GM21825 (cell line): Measurements from ENCODE around the gene SMPD3.
A peak's percentile ranks its signal among the peaks of the same experiment; 100 is the strongest.
"Not testable (repeated sequence)": the region's sequence is repeated elsewhere in the genome, so short reads cannot be mapped to it uniquely, and the experiment has no call there.

Source experiments
- ATAC-seq: cut with Tn5 transposase; IDR thresholded peaks from one replicate; pipeline ENCODE4 v1.9.1; 2021; ENCODE audit warnings: mild to moderate bottlenecking, moderate library complexity; ENCODE audit not compliant: unreplicated experiment

The SMPD3 gene

DNA sequence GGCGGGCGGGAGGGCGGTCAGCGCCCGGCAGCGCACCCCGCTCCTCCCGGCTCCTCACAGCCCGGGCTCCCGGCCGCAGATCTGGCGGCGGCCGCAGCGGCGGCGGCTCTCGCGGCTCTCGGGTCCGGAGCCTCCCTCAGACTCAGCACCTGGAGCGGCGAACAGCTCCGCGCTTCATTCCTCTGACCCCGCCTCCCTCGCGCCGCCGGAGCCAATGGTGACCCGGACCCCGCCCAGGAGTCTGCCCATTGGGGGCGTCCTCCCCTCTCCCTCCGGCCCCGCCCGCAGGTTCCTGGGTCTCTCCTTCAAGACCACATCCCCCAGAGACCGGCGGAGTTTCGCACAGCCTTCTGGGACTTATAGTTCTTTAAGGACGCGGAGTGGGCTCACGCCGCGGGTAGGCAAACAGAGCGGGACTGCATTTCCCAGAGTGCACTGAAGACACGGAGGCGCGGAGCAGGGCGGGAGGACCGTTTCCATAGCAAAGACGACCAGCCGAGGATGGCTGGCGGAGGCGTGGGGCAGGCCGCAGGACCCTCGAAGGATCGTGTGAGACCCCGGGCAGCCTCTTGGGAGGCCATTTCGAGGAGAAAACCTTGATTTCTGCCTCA, at the start of gene SMPD3:
TSS of gene SMPD3 (minus strand) at position 149 of the 611 bp plus-strand sequence. CDS start 76,327 bp downstream, outside the sequence.
- ATAC-seq: peak; percentile 84

DNA sequence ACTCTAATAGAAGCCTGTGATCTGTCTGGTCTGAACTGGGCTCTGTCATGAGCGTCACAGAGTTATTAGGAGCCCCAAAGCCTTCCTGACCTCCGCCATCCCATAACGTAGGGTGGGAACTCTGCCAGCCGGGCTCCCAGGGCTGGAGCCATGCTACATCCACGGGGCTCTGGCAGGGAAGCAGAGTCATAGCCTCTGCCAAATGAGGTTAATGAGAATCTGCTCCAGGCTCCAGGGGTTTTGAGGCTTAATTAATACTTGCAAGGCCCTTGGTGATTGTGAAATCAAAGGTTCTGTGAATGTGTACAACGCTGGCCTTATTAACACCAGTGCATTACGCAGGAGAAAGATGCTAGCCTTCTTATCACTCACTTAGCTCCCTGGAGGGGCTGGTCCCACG, 48.4 kb upstream of the SMPD3 start:
- ATAC-seq: no peak

DNA sequence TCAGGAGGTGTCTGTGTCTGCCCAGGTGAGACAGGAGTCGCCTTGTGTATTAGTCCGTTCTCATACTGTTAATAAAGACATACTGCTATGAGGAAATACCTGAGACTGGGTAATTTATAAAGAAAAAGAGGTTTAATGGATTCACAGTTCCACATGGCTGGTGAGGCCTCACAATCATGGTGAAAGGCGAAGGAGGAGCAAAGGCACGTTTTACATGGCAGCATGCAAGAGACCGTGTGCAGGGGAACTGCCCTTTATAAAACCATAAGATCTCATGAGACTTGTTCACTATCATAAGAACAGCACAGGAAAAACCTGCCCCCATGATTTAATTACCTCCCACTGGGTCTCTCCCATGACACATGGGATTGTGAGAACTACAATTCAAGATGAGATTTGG, 46.0 kb upstream of the SMPD3 start:
- ATAC-seq: not testable (repeated sequence)

DNA sequence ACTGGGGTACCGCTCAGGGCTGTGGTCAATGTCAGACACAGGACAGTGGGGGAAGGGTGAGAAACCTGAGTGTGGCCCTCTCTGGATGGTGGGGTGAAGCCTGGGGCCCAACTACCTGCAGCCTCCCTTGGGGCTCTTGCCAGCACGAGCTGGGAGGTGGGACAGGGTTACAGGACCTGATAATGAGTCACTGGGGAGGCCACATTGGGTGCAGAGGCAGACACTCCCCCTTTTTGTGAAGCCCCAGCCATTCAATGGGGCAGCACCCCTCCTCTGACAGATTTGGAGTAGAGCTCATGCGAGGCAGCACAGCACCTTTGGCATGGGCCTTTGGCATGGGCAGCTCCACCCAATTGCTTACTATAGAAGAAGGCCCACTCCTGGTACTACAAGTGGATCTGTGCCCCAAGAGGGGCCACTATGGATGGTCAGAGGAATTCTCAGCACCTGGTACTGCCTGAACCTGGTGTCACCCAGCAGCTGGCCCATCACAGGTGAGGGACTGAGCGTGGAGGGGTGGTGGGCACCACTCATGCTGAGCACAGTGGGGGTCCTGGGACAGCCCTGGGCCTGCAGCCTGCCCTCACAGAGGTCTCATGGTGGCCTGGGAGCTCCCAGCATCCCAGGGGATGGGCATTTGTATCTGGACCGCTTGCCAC, 45.2 kb upstream of the SMPD3 start:
- no peak for ATAC-seq

DNA sequence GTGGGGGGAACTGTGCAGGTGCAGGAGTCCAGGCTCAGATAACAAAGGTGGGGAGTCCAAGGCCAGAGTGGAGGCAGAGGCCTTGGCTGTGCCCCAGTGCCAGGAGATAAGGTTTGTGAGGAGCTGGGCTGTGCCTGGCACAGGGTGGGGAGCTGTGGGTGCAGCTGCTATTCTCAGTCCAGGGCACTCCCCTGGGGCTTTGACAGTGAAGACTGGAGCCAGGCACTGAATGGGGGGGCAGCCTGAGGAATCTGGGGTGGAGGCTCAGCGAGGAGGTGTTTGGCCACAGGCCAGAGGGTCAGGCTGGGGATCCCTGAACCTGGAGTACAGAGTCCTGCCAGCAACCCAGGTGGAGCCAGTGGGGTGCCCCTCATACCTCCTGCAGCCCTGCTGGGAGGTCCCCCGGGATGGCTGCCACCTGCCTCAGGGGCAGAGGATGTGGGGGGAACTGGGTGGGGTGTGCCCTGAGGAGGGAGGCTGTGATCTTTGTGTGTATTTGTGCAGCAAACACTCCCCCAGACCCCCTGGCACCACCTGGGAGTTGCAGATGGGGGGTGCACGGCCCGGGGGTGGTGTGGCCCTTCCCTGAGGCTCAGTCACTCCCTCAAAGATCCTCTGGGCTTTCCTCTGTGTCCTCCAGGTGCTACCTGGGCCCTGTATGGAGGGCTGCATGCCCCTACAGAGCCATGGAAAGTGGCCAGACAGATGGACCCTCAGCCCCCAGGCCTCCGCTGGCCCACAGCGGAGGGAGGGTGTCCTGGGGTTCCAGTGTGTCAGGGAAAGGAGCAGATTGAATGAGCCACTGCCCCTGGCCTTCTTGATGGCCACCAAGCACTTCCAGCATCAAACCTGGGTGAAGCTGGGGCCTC, 44.5 kb upstream of the SMPD3 start:
- ATAC-seq: no peak

DNA sequence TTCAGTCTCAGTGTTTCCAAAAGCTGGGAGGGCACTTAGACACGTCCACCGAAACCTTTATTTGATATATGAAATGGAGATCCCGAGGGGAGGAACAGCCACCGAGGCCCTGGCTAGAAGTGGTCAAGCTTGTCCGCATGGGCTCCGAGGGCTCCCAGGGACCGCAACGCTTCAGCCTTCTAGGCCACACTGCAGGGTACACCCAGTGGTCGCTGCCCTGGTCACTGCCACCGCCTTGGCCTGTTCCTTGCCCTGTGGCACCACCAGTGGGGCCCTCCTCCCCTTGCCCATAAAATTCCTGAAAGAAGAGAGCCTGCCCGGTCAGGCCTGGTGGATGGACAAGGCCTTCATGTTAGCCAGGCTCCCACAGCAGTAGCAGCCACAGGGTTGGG, 43.8 kb upstream of the SMPD3 start:
- no peak for ATAC-seq

DNA sequence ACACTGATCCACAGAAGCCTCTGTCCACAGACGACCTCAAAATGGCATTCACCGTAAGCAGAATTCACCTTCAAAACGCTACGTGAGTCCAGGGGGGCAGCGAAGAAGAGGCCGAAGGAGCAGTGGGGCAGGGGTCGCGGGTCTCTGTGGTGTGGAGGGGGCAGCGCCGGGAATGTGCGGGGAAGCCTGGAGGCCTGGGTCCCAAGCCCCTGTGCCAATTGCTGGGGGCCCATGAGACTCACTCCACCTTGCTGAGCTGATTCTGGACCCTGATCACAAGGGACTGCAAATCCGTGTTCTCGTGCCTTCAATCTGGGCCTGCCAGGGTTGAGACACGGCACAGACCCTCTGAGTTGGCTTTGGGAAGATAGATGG, 43.3 kb upstream of the SMPD3 start:
- ATAC-seq: no peak

DNA sequence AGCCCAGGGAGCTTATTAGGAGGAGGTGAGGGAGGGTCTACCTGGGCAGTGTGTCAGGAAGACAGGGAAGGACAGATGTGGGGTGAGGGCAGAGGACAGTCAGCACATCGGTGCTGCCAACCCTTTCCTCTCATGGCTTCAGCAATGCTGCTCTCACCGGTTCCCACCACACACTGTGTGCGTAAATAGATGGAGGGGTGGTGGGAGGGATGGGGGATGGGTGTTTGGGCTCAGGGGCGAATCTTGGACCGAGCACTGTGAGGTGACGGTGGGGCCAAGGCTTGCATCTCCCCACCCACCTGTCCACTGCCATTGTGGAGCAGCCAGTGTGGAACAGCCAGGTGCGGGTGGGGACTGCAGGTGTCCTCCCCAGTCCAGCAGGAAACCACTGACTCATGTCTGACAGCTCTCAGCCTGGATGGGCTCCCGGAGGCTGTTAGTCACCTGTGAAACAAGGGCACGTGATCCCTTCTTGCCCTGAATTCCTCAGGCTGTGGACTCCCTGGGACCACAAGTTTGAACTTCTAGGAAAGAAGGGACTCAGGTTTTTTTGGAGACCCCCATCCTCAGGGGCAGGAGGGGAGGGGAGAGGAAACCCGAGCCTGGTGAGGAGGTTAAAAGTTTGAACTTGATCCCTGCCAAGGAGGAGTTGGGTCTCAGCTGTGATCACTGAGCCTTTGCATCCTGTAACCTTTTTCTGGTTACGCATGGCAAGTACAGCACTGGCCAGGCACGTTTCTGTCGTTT, 42.7 kb upstream of the SMPD3 start:
- no peak for ATAC-seq

DNA sequence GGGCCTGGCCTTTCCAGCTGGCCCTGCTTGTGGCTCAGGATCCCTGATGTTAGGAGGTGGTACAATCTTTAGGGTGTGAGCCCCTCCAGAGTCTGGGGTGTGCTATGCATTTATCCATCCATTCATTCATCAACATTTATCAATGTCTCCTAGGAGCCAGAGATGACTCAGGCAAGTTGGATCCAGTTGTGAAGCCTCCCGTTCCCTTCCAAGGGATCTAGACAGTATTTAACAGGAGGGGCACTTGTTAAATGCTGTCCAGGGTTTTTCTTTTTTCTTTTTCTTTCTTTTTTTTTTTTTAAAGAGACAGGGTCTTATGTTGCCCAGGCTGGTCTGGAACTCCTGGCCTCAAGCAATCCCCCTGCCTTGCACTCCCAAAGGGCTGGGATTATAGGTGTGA, 42.0 kb upstream of the SMPD3 start:
- no peak for ATAC-seq

DNA sequence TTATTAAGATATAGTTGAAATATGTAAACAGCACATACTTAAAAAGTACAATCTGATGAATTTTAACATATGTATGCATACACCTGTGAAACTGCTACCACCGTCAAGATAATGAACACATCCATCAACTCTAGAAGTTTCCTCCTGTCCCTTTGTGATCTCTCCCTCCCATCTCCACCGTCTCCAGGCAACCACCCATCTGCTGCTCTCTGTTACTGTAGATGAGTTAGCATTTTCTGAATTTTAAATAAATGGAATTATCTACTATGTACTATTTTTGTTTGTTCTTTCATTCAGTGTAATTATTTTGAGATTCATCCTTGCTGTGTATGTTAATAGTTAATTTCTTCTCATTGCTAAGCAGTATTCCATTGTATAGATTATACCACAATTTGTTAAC, 40.2 kb upstream of the SMPD3 start:
- ATAC-seq: no peak

DNA sequence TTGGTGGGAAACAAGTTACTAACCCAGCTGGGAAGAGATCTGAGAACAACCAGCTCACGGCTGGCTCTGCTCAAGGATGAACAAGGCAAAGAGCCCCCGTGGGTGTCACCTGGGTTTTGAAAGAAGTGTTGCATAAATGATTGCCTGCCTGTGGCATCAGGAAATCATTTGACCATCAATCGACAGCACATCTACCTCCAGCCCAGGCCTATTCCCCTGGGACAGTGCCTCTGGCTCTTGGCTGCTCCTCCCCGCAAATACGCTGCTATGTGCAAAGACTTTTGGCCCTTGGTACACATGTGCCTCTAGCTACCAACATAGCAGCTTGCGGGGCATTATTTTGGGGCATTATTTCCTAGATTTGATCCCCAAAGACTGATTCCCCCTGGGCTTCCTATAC, 39.4 kb upstream of the SMPD3 start:
- ATAC-seq: no peak

DNA sequence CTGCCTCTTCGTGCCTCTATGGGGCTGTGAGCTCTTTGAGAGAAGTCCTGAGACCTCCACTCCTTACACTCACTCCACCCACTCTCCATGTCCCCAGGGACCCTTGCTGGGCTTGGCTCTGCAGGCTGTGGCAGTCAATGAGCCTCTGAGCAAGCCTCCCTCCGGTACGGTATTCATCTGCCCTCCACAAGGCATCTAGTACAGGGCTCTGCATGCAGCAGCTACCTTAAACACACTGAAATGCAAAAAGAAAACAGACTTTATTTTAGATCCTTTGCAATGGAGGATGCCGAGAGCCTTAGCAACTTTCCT, 38.9 kb upstream of the SMPD3 start:
- ATAC-seq: no peak

DNA sequence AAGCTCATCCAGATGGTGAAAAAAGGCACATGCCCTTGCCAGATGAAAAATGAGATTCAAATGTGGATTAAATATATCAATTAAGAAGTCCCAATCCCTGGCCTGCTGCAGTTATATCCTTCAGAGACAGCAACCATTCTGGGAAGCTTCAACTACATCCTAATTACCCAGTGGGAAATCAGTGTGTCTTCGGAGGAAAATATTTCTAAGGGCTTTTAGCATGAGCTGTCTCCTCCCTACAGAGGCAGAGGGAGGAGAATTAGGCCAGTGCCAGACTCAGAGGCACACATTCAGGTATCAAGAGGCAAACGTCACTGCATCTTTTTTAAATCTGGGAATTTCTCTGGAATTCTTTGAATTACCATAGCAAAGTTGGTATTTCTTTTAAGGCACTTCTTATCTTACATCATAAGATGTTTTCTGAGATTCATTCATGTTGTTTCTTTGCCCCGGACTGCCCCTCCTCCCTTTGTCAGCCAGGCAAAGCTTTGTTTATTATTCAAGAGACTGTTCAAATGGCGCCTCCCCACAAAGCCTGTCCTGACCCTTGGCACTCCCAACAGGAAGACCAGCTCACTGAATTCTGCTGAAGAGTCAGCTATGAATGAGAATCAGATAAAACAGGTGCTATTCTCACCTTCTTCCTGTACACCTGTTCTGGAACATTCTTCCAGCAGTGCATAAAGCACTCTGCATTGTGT, 38.3 kb upstream of the SMPD3 start:
- no peak for ATAC-seq

DNA sequence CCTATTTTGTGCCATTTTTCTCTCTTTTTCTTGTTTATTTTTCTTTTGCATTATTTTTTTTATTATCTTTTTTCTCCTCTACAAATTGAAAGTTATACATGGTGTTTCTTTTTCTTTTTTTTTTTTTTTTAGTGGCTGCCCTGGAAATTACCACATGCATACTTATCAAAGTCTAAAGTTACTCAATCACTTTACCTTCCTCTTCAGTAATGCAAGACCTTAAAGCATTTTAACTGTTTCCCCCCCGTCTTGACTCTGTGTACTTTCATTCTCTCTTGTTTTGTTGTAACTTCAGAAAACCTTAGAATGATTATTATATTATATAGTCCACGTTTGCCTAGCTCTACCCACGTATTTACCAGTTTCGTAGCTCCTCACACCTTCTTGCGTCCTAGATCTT, 33.3 kb upstream of the SMPD3 start:
- ATAC-seq: no peak

DNA sequence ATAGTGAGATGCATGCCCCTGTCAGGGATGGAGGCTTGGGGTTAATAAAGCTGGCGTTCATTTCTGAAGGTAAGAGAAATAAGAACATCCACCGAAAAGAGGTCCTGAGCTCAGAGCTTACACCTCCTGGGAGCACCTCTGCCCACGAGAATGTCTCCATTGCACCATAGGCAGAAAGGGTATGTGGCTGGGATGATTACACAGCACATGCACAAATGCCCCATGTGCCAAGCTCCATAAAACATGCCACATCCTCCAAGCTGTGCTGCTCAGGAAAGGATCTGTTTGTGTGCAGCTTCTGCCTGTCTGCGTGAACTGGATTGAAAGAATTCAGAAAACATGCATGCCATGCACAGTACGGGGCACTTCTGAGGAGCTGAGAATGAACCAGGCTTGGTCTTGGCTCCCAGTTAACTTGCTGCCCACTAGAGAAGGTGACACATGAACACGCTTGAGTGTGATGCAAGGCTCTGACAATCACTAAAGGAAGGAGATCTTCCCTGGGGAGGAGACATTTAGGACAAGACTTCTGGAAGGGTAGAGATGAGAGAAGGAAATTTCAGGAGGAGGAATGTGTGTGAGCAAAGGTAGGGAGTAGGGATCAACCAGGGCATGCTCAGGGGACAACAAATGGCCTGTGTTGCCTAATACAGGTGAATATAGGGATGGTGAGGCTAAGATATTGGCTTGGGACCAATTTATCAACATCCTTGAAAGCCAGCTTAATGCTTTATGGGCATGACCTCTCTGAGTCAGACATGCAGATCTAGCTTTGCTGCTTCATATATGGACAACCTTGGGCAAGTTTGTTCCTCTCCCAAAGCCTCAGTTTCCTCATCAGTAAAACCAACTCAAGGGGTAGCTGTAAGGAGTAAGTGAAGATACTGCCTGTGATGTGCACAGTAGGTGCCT, 32.0 kb upstream of the SMPD3 start:
- no peak for ATAC-seq

DNA sequence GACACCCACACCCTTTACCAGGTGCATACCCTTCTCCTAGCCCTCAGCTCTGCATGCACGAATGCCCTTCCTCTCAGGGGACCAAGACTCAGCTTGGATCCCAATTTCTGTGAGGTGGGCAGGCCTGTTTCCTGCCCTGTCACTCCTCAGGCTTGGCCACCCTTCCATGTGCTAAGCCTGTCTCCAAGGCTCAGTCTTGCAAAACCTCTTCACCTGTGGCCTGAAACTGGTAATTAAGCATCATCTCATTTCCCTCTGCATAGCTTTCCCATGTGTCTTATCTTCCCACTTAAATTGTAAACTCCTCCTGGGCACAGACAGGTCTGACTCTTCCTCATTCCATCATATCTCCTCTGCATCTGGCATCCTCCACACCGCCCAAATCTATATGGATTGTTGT, 31.0 kb upstream of the SMPD3 start:
- no peak for ATAC-seq

DNA sequence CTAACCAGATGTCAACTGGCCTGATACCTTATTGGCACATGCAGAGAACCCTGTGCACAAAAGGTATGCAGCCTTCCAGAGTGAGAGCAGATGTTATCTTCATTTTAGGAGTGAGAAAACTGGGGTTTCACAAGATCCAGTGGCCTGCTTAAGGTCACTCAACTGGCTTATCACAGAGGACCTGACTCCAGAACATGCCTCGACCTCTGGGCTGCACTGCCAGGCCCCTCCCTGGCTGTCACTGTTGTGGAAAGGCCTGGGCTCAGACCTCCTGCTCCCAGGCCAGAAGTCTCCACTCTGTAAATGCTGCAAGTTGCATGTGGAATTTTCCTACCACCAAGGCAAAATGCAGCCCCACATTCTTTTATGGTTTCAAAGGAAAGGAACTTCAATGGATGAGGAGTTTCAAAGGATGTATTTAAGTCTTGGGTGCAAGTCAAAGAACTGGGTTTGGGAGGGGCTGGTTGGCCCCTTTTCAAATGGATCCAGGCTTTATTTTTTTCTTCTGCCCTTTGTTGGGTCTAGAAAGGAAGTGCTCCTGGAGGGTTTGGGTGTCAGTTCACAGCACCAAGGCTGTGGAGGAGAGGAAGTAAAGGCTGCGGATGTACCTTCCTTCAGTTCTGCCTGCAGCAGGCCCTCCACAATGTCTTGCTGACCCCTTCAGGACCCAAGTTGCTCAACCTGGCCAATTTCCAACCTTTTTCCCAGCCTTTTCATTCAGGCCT, 30.4 kb upstream of the SMPD3 start:
- ATAC-seq: no peak

DNA sequence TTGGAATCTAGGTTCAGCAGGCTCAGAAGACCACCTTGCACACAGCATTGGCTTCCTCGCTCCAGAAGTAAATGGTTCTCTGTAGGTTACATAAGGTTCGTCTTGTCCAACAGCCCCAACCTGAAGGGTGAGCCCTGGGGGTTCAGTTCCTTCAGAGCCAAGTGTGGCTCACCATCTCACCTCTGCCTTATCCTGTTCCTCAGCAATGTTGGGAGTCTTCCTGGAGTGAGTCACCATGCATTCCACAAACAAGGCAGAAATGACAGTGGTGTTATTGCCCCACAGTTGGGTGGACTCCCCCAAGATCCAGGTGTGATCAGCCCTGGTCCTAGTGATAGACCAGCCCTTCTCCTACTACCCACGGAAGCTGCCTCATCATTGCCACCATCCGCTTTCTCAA, 26.8 kb upstream of the SMPD3 start:
- no peak for ATAC-seq

DNA sequence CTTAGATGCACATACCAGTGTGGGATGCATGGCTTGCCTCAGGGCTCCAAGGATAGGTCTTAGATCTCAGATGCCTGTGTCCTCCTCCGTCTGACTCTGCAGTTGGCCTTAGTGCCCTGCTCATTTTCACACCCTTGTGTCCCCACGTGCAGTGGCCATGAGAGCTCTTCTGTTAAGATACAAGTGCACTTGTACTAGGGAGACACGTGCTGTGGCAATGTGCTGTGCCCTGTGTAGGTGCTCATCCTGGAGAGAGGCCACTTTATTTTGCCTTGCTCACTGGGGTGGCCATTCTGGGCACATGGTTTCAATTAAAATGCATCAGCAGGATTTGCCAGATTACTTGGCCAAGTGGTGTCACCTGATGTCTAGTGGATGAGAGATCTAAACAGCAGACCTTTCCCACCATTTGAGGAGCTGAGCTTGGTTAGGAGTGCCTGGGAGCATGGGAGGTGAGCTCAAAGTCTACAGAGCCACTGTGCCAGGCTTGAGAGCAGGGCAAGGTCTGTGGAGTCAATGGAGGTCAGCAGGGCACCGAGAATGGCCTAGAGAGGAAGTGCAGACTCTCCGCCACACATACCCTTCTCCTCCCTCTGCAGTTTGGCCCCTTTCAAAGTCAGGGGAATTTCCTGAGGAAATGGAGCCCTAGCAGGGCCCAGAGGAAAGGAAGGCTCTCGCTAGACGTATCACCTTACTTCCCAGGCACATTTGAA, 25.2 kb upstream of the SMPD3 start:
- ATAC-seq: no peak
